ENCODE measurements around the gene CNNM1. TPM values are rescaled to one million over a fixed set of nuclear protein-coding genes. Genes with fewer than 3 reads are reported as not detected.

Gene CNNM1
- total and polyA plus RNA-seq, 8 donors = 0.17 to 0.94 (median 0.36) TPM

DNA sequence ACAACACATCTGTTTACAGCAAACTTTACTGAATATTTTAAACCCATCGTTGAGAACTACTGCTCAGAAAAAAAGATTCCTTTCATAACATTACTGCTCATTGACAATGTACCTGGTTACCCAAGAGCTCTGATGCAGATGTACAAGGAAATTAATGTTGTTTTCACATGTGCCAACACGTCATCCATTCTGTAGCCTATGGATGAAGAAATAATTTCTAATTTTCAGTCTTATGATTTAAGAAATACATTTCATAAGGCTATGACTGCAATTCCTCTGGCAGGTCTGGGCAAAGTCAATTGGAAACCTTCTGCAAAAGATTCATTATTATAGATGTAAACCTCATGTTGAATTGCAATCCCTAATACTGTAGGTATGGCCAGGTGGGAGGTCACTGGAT, 16.7 kb upstream of the CNNM1 start:
- DNase-seq (no peak), ATAC-seq (no peak)
- peaks cover 0 to 15% of the 10 kb centered on the region in 2 donors for H3K9me3 ChIP-seq
- H3K4me3 ChIP-seq = no peak overlapping the region
- no peaks in the 10 kb centered on the region for H3K36me3 ChIP-seq
- intact Hi-C loops (cut with DNase I) = no loop called here
- H3K4me1 ChIP-seq = no peaks in the 10 kb centered on the region
- H3K27ac ChIP-seq = no peak overlapping the region
- peaks cover 0 to 14% of the 10 kb centered on the region in 2 donors for H3K27me3 ChIP-seq
- no peak for TF ChIP-seq CTCF (IDR thresholded peaks at IDR 0.05)

- Histone ChIP-seq H3K36me3 (no peaks in the 10 kb centered on the region), H3K4me1 (no peaks in the 10 kb centered on the region), H3K4me3 (no peak overlapping the region), H3K9me3 (no peaks in the 10 kb centered on the region), H3K27me3 (peaks cover 0 to 14% of the 10 kb centered on the region in 2 donors), H3K27ac (no peak overlapping the region)
- no peak for TF ChIP-seq CTCF (IDR thresholded peaks at IDR 0.05)
- intact Hi-C loops (cut with DNase I) = no loop called here
- ATAC-seq (no peak), DNase-seq (peak in 1 of 4 donors; percentile 67)
Measured at GRCh38 chr10:99315853-99316252, 13.3 kb upstream of the CNNM1 start.

DNA sequence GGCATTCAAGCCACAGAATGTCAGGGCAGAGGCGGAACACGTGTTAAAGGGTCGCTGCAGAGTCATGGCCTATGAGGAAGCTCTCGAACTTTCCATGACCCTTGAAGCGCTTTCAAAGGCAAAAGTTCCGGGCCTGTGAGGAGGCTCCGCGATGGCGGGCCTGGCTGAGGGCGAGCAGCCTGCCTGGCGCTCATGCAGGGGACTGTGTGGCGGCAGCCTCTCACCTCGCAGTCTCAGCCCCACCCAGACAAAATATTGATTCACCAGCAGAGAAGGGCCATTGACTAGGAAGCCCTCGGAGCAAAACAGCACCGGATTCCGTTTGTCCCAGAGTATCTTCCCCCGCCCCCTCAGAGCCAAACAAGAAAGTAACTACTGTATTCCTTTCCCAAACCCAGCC, 12.8 kb upstream of the CNNM1 start:
- ATAC-seq (no peak), DNase-seq (no peak)
- H3K9me3 ChIP-seq = no peaks in the 10 kb centered on the region
- no peak overlapping the region for H3K27ac ChIP-seq
- TF ChIP-seq CTCF (IDR thresholded peaks at IDR 0.05) = no peak
- no peak overlapping the region for H3K4me3 ChIP-seq
- no peaks in the 10 kb centered on the region for H3K4me1 ChIP-seq
- H3K27me3 ChIP-seq = peaks cover 0 to 14% of the 10 kb centered on the region in 2 donors
- H3K36me3 ChIP-seq = no peaks in the 10 kb centered on the region
- intact Hi-C loops (cut with DNase I) = no loop called here

DNA sequence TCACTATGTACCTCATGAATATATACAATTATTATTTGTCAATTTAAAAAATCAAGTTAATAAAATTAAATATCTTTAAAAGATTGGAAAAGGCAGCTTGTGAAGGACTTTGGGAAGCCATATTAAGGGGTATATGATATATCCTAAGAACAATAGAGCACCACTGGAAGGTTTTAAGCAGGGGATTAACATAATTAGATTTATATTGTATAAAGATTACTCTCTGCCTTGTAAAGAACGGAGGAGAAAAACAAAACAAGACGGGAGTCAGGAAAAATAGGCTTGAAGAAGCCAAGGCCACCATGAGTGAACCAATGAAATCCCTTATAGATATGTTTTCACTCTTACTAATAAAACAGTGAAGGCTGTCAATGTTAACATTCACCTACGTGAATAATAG, 11.1 kb upstream of the CNNM1 start:
- H3K27me3 ChIP-seq = peaks cover 0 to 27% of the 10 kb centered on the region in 2 donors
- H3K4me3 ChIP-seq = no peak overlapping the region
- no peaks in the 10 kb centered on the region for H3K9me3 ChIP-seq
- no peak for TF ChIP-seq CTCF (IDR thresholded peaks at IDR 0.05)
- no peak for ATAC-seq
- intact Hi-C loops (cut with DNase I) = no loop called here
- DNase-seq = no peak
- H3K36me3 ChIP-seq = no peaks in the 10 kb centered on the region
- H3K4me1 ChIP-seq = no peaks in the 10 kb centered on the region
- no peak overlapping the region for H3K27ac ChIP-seq

- peaks cover 0 to 31% of the 10 kb centered on the region in 2 donors for H3K27me3 ChIP-seq
- DNase-seq (no peak), ATAC-seq (no peak)
- TF ChIP-seq CTCF (IDR thresholded peaks at IDR 0.05) = no peak
- H3K4me1 ChIP-seq = no peaks in the 10 kb centered on the region
- no peak overlapping the region for H3K27ac ChIP-seq
- intact Hi-C loops (cut with DNase I) = no loop called here
- no peaks in the 10 kb centered on the region for H3K36me3 ChIP-seq
- no peaks in the 10 kb centered on the region for H3K9me3 ChIP-seq
- no peak overlapping the region for H3K4me3 ChIP-seq
Measured at GRCh38 chr10:99318475-99318874, 10.7 kb upstream of the CNNM1 start.

Measured in left lung (tissue), 10 donors.